D721Med (cell line): Measurements from ENCODE around the gene OSER1.
"Not testable (repeated sequence)": the region's sequence is repeated elsewhere in the genome, so short reads cannot be mapped to it uniquely, and the experiment has no call there.

ENCODE experiments used
- DNase-seq: peaks from one replicate; pipeline ENCODE4 v3.0.0; 2011; ENCODE audit warnings: low spot score; ENCODE audit not compliant: insufficient read length
- FAIRE-seq: peaks from 2 replicates; lab custom pipeline; 2011; peaks lifted over from hg19 to GRCh38; lab: Jason Lieb, UNC
- TF ChIP-seq, protein P1 (sequence below): IDR thresholded peaks from 2 replicates; pipeline ENCODE4 v1.5.1; 2012; ENCODE audit warnings: mild to moderate bottlenecking, control low read depth; ENCODE audit not compliant: insufficient read depth; ENCODE audit errors: missing control alignments

Gene OSER1

DNA sequence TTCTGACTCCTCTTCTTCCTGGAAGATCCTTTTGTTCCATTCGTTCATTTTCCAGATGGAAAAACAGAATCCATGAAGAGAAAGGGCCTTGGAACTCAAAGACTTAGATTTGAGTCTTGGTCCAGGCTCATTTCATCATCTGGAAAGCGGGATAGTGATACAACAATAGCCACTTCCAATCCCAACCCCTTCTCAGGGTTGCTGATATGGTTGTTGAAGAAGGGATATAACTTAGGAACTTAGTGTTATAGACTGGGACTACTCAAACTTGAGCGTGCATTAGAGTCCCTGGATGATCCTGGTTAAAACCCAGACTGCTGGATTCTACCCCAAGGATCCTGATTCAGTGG, 37.8 kb upstream of the OSER1 start:
- TF ChIP-seq, protein P1, sequence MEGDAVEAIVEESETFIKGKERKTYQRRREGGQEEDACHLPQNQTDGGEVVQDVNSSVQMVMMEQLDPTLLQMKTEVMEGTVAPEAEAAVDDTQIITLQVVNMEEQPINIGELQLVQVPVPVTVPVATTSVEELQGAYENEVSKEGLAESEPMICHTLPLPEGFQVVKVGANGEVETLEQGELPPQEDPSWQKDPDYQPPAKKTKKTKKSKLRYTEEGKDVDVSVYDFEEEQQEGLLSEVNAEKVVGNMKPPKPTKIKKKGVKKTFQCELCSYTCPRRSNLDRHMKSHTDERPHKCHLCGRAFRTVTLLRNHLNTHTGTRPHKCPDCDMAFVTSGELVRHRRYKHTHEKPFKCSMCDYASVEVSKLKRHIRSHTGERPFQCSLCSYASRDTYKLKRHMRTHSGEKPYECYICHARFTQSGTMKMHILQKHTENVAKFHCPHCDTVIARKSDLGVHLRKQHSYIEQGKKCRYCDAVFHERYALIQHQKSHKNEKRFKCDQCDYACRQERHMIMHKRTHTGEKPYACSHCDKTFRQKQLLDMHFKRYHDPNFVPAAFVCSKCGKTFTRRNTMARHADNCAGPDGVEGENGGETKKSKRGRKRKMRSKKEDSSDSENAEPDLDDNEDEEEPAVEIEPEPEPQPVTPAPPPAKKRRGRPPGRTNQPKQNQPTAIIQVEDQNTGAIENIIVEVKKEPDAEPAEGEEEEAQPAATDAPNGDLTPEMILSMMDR: no peak
- no peak for DNase-seq
- no peak for FAIRE-seq

DNA sequence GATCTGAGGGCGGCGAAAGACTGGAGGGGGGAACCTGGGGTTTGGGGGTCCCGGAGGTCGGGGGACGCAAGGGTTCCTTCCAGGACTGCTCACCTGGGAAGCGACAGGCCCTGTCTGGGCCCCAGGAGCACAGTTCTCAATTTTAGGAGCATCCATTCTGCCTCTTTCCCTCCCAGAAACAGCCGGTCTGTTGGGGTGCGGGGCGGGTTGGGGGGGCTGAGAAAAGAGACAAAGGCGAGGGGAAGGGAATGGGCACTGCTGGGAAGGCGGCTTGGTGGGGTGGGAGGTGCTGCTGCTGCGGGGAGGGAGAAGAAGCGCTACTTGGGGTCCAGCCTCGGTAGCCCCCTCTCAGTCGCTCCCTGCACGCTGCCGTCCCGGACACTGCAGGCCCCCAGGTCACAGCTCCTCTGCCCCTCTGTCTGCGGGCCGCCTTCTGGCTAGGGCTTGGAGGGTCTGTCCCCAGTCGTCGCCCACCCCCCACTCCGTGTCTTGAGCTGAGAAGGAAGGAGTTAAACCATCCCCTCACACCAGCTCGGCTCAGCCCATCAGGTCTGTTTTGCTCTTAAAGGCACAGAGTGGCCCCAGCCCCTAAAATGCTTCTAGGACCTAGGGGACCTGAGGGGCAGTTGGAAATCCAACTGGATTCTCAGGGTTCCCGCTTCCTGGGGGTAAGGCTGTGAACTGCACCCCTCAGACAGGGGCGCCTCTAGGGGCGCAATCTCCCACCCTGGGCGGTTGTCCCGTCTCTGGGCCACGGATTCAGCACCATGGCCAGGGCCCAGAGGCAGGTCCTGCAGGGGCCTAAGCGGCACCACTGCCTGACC, 37.2 kb upstream of the OSER1 start:
- TF ChIP-seq, protein P1: no peak
- FAIRE-seq: no peak
- DNase-seq: no peak

DNA sequence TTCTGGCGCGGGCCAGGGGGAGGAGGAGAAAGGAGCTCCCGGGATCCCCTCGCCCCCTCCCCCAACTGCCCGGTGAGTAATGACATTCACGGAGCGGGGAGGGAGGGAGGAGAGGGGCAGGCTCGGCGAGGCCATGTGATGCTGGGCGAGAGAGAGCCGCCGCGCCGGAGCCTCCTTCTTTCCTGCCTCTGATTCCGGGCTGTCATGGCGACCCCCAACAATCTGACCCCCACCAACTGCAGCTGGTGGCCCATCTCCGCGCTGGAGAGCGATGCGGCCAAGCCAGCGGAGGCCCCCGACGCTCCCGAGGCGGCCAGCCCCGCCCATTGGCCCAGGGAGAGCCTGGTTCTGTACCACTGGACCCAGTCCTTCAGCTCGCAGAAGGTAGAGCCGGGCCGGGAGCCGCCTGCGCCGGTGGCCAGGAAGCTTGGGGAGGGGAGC, 36.6 kb upstream of the OSER1 start, which contains the start of gene GDAP1L1:
Gene GDAP1L1, plus strand, starts transcription at position 178 of the 441 bp plus-strand sequence. Its CDS starts 27 bp downstream, at position 205.
- no peak for FAIRE-seq

DNA sequence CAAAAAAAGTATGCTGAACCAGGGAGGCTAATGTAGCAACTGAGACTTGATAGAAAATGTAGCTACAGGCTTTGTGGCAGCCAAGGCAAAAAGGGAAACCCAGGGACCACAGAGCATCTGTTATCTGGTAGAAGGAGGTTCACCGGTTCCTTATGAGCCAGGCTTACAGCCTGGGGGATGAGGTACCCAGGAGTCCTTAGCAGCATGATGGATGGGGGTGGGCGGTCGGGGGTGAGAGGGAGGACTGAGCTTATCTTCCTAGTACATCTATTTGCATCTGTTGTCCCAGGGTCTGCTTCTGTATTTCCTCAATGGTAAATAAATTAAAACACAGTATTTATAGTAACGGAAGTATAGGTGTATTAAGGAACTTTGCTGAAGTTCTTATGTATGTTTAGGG, 35.4 kb upstream of the OSER1 start:
- TF ChIP-seq, protein P1: no peak
- FAIRE-seq (no peak), DNase-seq (no peak)

More for the DNA sequence above, 36.6 kb upstream of the OSER1 start, which contains the start of gene GDAP1L1:
- TF ChIP-seq, protein P1: no peak
- peak; percentile 86 for DNase-seq

DNA sequence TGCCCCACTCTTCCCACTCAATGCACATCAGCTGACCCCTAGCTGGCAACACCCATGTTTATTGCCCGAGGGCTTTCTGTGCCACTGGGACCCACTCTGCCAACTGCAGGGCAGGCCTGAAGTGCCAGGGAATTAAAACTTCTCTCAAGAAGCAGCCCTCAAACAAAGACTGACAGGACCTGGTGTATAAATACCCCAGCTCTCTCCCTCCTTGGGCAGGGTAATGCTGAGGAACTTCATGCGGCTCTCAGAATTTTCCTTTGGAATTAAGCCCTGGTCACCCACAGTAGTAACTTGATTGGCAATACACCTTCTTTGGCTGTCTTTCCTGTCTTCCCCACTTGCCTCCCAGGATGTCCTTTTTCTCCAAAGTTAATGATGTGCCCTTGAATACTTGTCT, 31.2 kb upstream of the OSER1 start:
- no peak for FAIRE-seq
- TF ChIP-seq, protein P1: no peak
- DNase-seq: no peak

DNA sequence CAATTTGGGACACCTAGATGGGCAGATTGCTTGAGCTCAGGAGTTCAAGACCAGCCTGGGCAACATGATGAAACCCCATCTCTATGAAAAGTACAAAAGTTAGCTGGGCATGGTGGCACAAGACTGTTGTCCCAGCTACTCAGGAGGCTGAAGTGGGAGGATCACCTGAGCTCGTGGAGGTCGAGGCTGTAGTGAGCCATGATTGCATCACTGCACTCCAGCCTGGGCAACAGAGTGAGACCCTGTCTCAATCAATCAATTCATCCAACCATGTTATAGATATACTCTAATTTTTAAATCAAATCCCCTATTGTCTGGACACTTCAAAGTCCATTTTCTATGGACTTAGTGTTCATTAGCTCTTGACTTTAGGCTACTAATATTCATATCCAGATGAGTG, 26.3 kb upstream of the OSER1 start:
- FAIRE-seq: not testable (repeated sequence)

DNA sequence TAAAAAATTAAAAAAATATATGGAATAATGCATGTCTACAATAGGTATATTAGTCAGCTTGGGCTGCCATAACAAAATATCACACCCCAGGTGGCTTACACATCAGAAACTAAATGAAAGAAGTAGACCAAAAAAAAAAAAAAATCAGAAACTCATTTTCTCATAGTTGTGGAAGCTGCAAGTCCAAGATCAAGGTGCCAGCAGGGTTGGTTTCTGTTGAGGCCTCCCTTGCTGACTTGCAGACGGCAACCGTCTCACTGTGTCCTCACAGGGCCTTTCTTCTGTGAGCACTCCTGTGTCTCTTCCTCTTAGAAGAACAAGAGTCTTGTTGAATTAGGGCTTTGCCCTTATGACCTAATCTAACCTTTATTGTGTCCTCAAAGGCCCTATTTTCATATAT, 25.1 kb upstream of the OSER1 start:
- TF ChIP-seq, protein P1: no peak
- no peak for FAIRE-seq
- DNase-seq: no peak

More for the DNA sequence above, 26.3 kb upstream of the OSER1 start:
- not testable (repeated sequence) for DNase-seq
